Endothelial cell of umbilical vein (primary cell): ENCODE measurements around the gene WDR4.

Experiments
- JUN ChIP-seq: IDR thresholded peaks from 2 replicates; pipeline ENCODE4 v1.6.1; 2011; ENCODE audit warnings: borderline replicate concordance, low read depth; ENCODE audit not compliant: insufficient read length, insufficient read depth
- POLR2A ChIP-seq: IDR thresholded peaks from 2 replicates; pipeline ENCODE4 v1.6.1; 2012; ENCODE audit warnings: low read depth, mild to moderate bottlenecking, control low read depth, low read length
- TF ChIP-seq, protein P1 (sequence below), 2 donors: IDR thresholded peaks; 1 replicate in 1 of 2; 2 replicates in 1 of 2; pipeline ENCODE4 v1.5.1; 2011; ENCODE audit warnings: low read length in 2 of 2, mild to moderate bottlenecking in 2 of 2, moderate library complexity in 2 of 2, control low read depth in 1 of 2, inconsistent platforms in 1 of 2, low read depth in 1 of 2; ENCODE audit not compliant: insufficient read depth in 1 of 2; ENCODE audit errors: extremely low read depth in 1 of 2

DNA sequence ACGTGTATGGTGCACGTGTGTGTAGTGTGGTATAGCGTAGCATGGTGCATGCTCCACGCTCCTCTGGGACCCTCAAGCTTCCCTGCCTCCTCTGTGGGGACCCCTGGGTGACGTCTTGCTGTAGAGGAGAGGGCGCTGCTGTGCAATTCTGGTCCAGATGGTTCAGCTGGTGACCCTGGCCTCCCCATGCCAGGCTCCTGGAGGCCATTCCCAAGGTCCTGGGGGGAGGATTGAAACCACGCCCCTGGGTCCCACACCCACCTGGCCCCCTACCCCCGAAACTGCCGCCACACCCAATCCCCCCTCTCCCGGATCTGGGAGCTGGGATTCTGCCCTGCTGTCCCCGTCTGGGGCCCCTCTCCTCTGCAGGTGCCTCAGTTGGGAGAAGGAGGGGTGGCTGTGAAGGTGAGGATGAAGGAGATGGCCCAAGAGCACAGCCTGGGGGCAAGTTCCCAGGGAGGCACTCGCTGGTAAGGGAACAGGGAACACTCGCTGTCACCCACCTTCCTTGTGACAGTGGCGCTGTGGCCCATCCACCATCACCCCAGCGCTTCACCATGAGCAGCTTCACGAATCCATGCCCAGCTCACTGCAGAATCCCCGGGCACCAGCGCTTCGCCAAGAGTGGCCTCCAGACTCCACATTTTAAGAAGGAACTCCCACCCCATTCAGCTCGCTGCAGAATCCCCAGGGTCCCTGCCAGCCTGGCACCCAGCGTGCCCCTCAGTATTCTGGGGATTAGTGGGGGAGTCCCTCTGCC is 38.0 kb downstream of the WDR4 start:
- TF ChIP-seq JUN = no peak
- TF ChIP-seq, protein P1, sequence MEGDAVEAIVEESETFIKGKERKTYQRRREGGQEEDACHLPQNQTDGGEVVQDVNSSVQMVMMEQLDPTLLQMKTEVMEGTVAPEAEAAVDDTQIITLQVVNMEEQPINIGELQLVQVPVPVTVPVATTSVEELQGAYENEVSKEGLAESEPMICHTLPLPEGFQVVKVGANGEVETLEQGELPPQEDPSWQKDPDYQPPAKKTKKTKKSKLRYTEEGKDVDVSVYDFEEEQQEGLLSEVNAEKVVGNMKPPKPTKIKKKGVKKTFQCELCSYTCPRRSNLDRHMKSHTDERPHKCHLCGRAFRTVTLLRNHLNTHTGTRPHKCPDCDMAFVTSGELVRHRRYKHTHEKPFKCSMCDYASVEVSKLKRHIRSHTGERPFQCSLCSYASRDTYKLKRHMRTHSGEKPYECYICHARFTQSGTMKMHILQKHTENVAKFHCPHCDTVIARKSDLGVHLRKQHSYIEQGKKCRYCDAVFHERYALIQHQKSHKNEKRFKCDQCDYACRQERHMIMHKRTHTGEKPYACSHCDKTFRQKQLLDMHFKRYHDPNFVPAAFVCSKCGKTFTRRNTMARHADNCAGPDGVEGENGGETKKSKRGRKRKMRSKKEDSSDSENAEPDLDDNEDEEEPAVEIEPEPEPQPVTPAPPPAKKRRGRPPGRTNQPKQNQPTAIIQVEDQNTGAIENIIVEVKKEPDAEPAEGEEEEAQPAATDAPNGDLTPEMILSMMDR (IDR thresholded peaks at IDR 0.05; ENCODE audit: extremely low read depth in 1 of 2, insufficient read depth in 1 of 2, low read depth in 1 of 2, low read length in 2 of 2) = no peak
- no peak for TF ChIP-seq POLR2A
